KOPT-K1 (cell line): ENCODE measurements around the gene H1-8.

Experiments used
- H3K27ac ChIP-seq: fragments of 200-600 bp; sonication (generic); 2 replicates; pipeline ENCODE4 v1.5.1; 2016; ENCODE audit warnings: antibody characterized with exemption, mild to moderate bottlenecking, low read depth, low read length; ENCODE audit not compliant: poor library complexity, severe bottlenecking
- H3K36me3 ChIP-seq: fragments of 200-600 bp; sonication (generic); 2 replicates; pipeline ENCODE4 v1.5.1; 2017; ENCODE audit warnings: antibody characterized with exemption, mild to moderate bottlenecking, low read length, moderate library complexity; ENCODE audit not compliant: insufficient read depth
- H3K9me3 ChIP-seq: fragments of 200-600 bp; sonication (generic); 2 replicates; pipeline ENCODE4 v1.5.1; 2017; ENCODE audit warnings: antibody characterized with exemption, low read length, mild to moderate bottlenecking; ENCODE audit not compliant: insufficient read depth, poor library complexity, severe bottlenecking

Gene H1-8

DNA sequence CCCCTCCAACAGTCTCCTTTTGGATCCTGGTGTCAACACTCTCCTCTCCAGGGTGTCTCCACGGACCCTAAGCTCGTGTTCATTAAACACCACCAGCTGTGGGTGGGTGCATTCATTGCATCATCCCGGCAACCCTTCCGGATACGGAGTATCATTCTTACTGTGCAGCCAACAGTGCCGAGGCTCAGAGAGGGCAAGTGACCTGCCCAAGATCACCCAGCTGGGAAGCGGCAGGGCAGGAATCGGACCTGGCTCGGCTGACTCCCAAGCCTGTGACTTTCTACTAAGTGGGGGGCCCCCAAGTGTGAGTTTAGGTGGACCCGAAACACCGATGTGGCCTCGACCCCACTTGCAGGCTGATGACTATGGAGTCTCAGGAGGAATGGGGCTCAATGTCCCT lies 20.4 kb downstream of the H1-8 start:
- H3K9me3 ChIP-seq = no peaks in the 10 kb centered on the region
- H3K36me3 ChIP-seq = no peaks in the 10 kb centered on the region
- H3K27ac ChIP-seq = no peak overlapping the region

DNA sequence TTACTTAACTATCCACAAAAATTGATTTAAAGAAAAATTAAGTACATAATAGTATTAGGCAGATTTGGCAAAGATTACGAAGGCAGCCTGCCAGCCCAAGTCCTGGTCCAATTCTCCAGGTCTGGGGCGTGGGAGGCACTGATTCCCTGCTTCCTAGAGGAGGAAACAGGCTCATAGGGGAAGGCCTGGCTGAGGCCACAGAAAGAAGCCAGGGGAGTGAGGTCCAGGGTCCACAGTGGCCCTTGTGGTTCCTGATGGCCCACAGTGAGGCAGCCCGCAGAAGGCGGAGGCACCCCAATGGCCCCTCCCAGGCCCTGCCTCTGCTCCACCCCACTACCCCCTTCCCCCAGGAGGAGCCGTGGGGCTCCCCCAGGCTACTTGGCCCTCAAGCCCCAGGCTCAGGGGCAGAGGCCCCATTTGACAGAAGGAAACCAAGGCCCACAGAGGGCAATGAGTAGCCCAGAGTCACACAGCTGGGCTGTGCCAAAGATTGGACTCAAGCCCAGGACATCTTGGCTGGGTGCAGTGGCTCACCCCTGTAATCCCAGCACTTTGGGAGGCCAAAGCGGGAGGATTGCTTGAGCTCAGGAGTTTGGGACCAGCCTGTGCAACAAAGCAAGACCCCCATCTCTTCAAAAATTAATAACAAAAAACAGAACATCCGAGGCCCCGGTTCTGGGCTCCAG lies 21.0 kb downstream of the H1-8 start:
- no peak overlapping the region for H3K27ac ChIP-seq
- no peaks in the 10 kb centered on the region for H3K36me3 ChIP-seq
- H3K9me3 ChIP-seq = no peaks in the 10 kb centered on the region

DNA sequence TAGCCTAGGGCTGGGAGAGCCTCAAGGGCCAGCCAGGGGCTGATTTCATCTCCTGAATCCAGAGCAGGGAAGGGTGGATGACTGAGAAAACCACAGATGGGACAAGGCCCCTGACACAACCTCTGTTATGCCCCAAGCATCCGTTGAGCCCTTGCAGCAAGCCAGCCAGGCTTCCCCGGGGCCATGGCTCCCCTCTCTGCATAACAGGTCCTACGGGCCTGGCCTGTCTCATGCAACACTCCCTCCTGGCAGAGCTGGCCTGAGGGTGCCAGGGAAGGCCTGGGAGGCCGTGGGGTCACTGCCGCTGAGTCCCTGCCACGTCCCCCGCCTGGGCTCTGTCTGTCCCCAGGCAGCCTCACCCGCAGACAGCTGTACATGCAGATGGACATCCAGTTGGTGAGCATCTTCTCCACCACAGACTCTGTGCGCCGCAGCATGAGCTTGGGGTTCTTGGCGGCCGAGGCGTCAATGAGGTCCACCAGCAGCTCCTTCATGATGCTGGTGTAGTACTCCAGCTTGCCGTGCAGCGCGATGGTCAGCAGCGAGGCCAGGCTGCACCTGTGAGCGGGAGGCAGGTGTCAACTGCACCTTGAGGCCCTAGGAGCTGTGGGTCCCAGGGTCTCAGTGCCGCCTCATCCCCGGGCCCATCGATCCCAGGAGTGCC lies 22.1 kb downstream of the H1-8 start:
- H3K9me3 ChIP-seq = no peaks in the 10 kb centered on the region
- H3K36me3 ChIP-seq = no peaks in the 10 kb centered on the region
- H3K27ac ChIP-seq = no peak overlapping the region

DNA sequence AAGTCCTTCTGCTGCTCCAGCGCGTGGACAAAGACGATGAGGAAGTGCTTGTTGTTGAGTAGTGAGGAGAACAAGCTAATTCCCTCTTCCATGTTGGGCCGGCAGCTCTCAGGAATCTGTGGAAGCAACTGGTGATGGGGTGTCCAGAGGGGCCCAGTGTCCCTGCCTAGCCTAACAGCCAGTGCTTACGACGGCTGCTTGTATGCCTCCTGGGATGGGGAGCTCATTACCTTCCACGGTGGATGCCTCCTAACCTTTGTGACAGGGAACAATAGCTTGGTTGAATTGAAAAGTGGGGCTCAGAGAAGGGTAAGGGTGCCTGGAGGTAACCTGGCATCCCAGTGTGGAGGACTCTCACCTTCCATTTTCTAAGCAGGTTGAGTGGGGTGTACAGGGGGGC lies 22.9 kb downstream of the H1-8 start:
- Histone ChIP-seq H3K36me3 (no peaks in the 10 kb centered on the region), H3K27ac (no peak overlapping the region), H3K9me3 (no peaks in the 10 kb centered on the region)

DNA sequence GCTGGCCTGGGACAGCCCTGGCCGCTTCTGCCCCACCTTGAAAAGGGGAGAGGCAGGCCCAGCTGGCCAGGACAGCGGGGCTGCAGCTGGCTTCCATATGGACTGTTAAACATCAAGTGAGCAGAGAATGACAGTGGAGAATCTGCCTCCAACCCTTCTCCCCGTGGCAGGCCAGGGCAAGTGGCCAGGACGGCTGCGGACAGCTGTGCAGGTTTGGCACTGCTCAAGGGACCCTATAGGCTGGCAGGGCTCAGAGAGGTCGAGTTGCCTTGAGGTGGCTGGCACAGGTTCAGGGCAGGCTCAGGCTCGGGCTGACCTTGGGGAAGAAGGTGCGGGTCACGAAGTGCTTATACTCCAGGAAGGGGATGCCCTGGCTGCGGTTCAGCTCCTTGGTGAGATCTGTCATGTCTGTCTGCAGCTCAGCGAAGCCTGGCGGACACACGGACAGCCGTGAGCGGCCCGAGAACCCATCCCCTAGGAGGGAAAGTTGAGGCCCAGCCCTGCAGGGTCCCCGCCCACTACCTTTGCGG lies 24.3 kb downstream of the H1-8 start:
- Histone ChIP-seq H3K27ac (no peak overlapping the region), H3K9me3 (no peaks in the 10 kb centered on the region)

DNA sequence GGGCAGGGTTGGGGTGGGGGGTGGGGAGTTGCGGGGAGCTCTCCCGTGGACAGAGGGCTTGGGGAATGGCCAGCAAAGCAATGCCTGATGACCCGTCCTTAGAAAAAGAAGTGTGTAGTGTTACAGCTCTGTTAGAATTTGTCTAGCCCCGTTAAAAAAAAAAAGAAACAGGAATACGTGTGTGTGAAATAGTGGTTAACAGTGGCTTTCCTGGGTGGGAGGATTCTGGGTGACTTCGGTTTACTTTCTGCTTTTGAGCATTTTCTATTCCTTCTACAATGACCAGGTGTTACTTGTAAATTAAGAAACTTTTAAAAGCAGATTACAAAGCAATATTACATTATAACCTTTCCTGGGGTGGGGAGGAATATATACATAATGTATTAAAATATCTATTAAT lies 25.0 kb downstream of the H1-8 start:
- Histone ChIP-seq H3K27ac (no peak overlapping the region), H3K36me3 (no peaks in the 10 kb centered on the region), H3K9me3 (no peaks in the 10 kb centered on the region)

More for the DNA sequence above, 24.3 kb downstream of the H1-8 start:
- H3K36me3 ChIP-seq = no peaks in the 10 kb centered on the region

DNA sequence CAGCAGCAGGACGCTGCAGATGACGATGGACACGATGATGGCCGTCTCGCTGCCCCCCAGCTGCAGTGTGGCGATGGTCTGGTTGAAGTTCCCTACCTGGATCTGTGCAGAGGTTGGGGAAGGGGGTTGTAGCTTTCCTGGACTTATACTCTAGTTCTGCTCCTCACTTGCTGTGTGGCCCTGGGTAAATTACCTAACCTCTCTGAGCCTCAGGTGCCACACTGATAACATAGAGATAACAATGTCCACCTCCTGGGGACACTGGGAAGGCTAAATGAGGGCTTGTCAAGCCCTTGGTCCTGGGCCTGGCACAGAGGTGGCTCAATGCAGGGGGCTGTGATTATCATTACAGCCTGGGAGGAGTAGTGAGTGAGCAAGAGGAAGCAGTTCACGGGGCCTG lies 26.9 kb downstream of the H1-8 start:
- no peaks in the 10 kb centered on the region for H3K36me3 ChIP-seq
- H3K27ac ChIP-seq = no peak overlapping the region

DNA sequence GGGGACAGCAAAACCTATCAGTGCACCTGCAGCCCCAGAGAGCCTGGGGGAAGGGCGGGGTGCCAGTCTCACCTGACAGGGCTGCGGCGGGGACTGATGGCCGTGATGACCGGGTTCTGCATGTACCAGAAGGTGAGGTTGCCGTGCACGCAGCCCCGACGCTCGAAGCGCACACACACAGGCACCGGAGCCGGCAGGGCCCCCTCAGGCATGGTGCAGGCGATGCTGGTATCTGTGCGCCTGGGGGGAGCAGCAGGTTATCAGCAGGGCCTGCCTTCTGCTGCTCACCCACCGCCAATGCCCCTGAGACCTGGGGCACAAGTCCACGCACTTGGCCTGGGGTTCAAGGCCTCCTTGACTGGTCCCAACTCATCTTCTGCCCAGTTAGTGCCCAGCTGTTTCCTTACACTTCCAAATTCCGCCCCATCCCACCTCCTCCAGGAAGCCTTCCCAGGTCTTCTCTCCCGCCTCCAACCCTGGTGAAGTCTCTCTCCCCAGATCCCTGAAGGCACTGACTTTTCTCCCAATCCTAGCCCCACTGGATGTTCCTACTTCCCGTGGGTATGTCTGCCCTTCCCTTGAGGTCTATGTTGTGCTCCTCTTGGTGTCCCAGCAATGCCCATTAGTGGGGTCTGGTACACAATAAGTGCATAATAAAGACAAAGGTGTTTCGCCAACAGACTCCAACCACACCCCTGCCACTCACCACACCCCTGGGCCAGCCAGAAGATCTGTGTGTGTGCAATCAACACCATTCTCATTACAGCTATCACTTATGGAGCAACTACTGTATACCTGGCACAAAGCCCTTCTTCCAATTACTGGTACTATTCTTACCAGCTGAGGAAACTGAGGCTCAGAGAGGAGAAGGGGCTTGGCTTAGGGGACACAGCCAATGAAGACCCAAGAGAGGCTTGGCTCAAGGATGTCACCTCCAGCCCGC lies 28.9 kb downstream of the H1-8 start:
- Histone ChIP-seq H3K36me3 (no peaks in the 10 kb centered on the region), H3K9me3 (no peaks in the 10 kb centered on the region), H3K27ac (no peak overlapping the region)

More for the DNA sequence above, 26.9 kb downstream of the H1-8 start:
- no peaks in the 10 kb centered on the region for H3K9me3 ChIP-seq

DNA sequence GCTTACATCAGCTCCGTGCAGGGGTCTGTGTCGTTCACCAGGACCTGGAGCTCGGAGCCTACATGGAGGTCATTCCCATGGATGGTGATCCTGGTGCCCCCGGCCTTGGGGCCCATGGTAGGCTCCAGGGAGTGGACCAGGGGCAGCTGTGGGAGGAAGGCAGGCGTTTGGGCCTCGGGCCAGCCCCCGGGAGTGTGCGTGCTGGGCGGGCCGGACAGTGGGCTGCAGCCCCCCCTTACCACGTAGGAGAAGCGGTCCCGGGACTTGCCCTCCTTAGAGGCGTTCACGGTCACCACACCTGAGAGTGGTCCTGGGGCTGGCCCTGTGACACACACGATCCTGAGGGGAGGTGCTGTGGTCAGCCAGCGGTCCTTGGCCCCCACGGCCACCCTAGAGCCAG lies 29.6 kb downstream of the H1-8 start:
- Histone ChIP-seq H3K9me3 (no peaks in the 10 kb centered on the region), H3K36me3 (no peaks in the 10 kb centered on the region), H3K27ac (no peak overlapping the region)

DNA sequence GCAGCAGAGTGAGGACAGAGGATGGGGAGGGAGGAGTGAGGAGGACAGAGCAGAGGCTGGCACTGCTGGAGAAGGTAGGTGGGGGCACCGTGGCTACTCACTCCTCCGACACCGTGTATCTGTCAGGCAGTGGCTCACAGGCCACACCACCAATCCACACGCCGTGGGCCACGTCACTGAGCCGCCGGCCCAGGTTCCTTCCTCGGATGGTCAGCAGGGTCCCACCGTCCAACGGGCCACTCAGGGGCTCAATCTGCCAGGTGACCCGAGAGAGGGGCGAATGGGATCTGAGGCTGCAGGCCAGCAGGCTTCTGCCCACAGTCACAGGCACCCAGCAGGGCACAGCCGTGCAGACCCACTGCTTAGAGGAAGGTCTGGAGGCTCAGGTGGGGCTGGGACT lies 30.5 kb downstream of the H1-8 start:
- H3K27ac ChIP-seq = no peak overlapping the region
- no peaks in the 10 kb centered on the region for H3K9me3 ChIP-seq
- no peaks in the 10 kb centered on the region for H3K36me3 ChIP-seq

DNA sequence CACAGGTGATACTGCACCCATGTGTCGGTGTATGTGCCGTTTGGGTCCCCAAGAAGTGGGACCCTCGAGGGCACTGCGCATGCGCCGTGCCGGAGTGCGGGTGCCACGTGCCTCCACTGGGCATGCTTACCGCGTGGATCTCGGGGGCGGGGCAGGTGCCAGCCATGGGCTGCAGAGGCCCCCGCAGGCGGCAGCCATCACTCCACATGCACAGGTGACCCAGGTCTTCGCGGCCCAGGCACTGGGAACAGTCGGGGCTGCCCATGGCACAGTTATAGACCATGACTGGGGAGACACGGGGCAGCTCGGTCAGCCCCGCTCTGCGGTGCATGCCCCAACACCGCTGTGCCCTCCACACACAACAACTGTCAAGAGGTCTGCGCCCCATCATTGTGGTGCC lies 31.2 kb downstream of the H1-8 start:
- Histone ChIP-seq H3K36me3 (no peaks in the 10 kb centered on the region), H3K27ac (no peak overlapping the region), H3K9me3 (no peaks in the 10 kb centered on the region)

DNA sequence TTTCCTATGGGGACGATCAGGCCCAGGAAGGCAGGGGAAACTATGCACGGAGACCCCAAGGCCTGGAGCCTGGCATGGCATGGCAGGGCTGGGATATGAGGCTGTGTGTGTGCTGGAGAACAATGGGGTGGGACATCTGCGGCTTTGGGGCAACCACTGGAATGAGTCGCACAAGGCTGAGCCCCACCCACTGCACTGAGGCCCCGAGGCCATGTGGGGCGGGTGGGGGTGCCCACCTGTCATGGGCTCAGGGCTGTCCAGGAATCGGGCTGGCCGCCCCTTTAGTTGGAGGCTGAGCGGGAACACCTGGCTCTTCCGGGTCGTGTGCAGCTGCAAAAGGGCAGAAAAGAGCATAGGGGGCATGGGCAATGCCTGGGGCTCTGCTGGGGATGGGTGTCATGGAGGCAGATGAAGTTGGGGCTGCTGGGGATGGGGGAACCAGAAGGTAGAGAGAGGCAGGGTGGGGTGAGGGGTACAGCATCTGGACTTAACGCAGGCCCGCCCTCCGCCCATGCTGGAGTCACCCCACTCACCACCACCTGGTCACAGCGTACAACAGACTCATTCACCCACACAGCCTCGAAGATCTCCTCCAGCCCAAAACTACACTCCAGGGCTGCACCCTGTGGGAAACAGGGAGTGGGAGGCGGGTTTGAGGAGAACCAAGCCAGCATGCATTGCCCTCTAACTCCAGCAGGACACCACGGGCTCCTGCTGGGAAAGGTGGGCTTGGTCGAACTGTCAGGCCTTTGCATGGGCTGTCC lies 32.4 kb downstream of the H1-8 start:
- Histone ChIP-seq H3K36me3 (no peaks in the 10 kb centered on the region), H3K9me3 (no peaks in the 10 kb centered on the region), H3K27ac (peak overlapping the region; percentile 80)

DNA sequence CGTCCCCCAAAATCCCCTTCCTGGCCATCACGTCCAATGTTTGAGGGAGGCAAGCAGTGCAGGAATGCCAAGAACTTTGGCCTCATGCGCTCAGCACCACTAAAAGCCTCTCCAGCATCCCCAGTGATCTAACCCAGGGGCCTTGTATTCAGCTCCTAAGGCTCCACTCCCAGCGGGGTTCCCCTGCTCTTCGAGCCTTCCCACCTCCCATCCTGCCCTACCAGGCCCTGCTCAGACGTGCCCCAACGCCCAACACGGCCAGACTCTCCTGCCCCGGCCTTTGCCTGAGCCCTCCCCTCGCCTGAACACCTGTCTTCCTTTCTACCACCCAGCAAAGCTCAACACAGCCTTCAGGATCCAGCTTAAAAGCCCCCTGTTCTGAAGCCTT lies 33.0 kb downstream of the H1-8 start:
- Histone ChIP-seq H3K9me3 (no peaks in the 10 kb centered on the region), H3K36me3 (no peaks in the 10 kb centered on the region), H3K27ac (peak overlapping the region; percentile 80)

DNA sequence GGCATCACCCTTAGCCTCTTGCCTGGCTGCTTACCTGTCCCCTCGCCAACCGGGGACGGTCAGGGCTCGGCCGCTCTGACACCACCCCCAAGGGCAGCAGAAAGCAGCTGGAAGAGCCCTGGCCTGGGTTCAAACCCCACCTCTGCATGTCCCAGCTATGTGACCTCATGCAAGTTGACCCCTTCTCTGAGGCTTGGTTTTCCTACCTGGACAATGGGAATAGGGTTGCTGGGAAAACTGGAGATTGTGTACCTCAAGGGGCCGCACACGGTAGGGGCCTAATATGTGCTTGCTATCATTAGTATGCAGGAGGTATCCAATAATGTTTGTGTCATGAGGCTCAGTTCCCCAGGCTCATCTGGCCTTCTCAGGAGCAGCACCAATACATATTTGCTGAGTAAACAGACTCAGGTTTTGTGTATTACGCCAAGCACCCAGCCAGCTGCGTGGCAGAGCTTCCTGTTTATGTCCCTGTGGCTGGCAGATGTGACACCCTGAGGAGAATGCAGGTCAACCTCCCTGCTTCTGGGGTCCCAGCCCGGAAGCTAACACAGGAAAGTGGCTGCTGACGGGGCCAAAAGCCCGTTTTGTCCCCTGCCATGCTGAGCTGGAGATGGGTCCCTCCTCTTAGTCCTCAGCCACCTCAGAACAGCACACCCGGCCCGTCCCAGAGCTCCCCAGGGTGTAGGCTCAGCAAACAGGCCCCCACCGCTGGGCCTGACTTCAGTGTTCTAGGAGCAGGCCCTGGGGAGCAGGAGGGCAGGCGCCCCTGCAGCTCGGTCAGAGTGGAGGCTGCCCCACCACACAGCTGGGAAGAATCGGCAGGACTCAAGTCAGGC lies 33.8 kb downstream of the H1-8 start:
- no peaks in the 10 kb centered on the region for H3K9me3 ChIP-seq
- H3K27ac ChIP-seq = peak overlapping the region; percentile 80
- H3K36me3 ChIP-seq = no peaks in the 10 kb centered on the region
